Aortic smooth muscle cell (primary cell): ENCODE results near the gene CRYBB2. TPM values are rescaled to one million over a fixed set of nuclear protein-coding genes. Genes with fewer than 3 reads are reported as not detected.

Source experiments
- total RNA-seq: library from RNA; depleted of rRNA; stranded (reverse); fragments of >200 nt; gene quantifications from 2 replicates; pipeline ENCODE4 v1.2.3, GENCODE V29; 2014

Gene CRYBB2, protein sequence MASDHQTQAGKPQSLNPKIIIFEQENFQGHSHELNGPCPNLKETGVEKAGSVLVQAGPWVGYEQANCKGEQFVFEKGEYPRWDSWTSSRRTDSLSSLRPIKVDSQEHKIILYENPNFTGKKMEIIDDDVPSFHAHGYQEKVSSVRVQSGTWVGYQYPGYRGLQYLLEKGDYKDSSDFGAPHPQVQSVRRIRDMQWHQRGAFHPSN
- not detected in 2 replicates for total RNA-seq

GRCh38 chr22:25219211-25219689, at the start of gene CRYBB2:
TSS of gene CRYBB2 (plus strand) at chr22:25219639. CDS start at chr22:25221430, 1,791 bp downstream.

DNA sequence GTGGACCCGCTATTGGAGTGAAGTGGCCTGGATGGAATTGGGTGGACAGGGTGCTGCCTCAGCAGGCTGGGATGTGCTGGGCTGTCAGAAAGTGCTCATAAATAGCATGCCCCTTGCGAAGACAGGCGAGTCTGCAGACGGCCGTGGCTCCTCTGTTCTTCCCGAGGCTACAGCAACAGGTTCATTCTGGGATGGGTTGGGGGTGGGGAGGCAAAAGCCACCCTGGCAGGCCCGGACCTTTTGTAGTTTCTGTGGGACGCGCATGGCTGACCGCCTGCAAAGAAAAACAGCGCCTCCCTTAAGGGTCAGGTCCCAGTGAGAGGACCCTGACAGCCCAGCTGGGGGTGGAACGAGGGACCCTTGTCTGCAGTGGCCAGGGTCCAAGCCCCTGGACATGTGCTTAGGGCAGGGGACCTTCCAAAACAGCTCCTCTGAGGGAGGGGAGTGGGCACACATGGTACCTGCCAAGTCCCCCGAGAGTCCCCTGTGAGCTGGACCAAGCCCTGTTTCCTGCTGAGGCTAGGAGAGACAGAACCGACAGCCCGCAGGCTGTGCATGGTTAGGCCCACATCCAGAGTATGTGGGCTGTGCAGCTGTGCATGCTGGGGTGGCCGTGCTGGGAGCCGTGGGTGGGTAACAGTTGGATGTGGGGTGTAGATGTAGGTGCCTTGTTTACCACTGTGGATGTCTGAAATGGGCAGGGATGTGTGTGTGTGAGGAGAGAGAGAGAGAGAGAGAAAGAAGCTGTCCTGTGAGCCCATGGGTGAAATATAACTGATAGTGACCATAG, 19.5 kb upstream of the CRYBB2 start, which contains the start of gene CRYBB3:
Gene CRYBB3 (plus strand): TSS at position 128 of the 790 bp plus-strand sequence. CDS start 1,539 bp downstream, outside the sequence.

Other genes with a start within 250 kb of the CRYBB2 start
- not detected in 2 replicates for gene CRYBB3, start 19.8 kb upstream of the CRYBB2 start, total RNA-seq